COR-L47 (cell line): ENCODE results near the gene TENM3.
"Not testable (repeated sequence)": the region's sequence is repeated elsewhere in the genome, so short reads cannot be mapped to it uniquely, and the experiment has no call there.

Experiments used
- DNase-seq: peaks from one replicate; lab custom pipeline; 2025; lab: John Stamatoyannopoulos, UW

Gene TENM3

DNA sequence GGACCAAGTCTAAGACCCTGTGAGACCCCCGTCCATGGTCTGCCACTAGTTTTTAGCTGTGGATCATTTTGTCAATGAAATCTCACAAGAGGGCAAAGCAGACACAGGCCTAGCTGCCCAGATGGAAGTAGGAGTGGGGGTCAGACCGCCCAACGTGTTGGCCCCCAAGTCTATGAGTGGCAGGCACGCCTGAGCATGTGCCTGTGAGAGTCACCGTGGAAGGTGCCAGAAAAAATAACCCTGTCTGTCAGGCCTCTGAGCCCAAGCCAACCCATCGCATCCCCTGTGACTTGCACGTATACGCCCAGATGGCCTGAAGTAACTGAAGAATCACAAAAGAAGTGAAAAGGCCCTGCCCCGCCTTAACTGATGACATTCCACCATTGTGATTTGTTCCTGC lies 570.9 kb downstream of the TENM3 start:
- DNase-seq, result not testable (repeated sequence)

DNA sequence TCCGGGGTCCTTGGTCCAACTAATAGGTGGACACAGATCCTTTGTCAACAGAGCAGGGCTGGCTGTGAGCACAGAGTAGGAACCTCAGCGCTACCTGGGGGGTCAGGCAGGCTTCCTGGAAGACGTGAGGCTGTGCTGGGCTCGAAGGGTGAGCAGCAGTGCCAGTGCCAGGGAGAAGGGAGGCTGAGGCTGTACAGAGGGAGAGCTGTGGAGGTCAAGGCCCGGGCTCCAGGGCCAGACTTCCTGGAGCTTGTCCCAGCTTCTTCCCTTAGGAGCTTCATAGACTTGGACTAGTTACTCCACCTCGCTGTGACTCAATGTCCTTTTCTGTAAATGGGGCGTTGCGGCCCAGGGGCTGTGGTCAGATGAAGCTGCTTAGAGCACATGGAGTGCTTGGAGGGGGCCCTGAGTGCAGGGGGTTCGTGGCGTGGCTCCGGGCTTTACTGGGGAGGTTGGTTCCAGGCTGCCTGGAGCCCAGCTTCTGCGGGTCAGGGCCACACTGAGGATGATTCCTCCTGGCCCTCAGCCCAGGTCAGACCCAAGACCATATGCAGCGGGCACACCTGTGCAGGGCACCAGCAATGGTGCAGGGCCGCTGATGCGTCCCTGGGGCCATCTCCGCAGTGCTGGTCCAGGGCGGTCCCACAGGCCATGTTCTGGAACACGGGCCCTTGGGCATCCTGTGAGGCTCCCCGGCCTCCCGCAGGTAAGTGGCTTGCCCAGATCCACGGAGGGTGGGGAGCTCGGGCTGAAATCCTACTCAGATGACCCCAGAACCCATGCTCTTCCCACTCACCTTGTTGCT lies 575.9 kb downstream of the TENM3 start:
- no peak for DNase-seq

DNA sequence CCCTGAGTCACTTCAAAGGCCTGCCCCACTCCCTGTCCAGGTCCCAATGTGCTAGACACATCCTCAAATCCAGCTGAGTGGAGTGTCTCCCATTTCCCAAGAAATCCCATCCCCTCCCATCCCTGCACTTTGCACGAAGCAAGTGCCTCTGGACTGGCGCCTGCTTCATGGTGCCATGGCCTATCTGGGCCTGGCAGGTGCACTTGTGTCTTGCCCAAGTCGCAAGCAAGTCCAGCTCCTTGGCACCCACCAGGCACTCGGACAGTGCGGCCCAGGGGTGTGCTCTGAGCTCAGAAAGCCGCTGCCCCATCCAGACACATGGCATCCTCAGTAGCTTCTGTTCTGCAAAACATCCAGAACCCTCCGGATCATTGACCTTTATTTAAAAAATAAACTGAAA lies 576.5 kb downstream of the TENM3 start:
- DNase-seq, result no peak

GRCh38 chr4:182822554-182822953 lies 579.4 kb downstream of the TENM3 start:
- no peak for DNase-seq

DNA sequence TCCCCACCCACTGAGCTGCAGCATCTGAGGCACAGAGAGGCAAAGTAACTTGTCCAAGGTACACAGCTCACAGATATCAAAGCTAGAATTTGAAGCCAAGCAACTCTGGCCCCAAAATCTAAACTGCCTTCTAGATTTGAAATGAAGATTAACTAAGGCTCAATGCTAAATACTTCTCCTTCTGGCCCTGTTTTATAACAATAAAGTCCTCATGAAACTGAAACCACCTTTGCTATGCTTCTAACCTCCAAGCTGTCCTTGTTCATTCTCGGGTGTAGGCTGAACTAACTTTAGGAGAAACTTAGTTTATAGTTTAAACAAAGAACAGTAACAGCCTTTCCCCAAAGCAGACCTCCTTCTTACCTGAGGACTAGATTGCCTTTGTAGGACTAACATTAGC lies 580.4 kb downstream of the TENM3 start:
- no peak for DNase-seq

DNA sequence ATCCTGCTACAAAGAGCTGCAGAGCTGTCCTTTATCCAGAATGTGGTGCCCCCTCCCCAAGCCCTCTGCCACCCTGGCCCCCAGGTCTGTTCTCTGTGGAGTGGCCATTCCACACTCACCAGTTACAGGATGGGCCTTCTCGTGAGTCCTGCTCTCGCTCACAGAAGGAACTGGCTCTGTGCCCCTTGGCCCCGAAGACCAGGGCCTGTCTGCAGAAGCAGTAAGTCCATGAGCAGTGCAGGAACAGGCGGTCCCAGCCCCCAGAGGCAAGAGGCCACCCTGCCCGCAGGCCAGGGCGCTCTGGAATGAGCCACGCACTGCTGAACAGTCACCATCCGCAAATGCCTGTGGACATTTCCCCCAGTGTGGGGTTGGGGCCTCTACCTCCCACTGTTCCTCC lies 581.8 kb downstream of the TENM3 start:
- DNase-seq, result no peak

DNA sequence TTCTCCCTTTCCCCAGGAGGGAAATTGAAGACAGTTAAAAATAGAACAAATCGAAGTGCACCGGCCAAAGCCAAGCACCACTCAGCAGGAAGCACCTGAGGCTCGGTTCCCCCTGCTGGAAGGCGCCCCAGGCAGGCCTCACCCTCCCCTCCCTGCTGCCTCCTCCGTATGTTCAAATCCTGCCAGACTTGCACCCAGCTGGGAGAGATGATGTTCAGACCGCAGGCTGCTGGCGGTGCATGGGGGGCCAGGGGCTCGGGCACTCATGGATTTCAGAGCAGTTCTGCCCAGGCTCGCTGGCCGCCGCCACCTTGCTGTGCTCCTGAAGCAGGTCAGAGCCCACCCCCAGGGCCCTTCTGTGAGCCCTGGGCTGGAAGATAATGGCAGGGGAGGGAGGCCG lies 582.6 kb downstream of the TENM3 start:
- DNase-seq, result no peak

- no peak for DNase-seq
These were observed 583.2 kb downstream of the TENM3 start for GRCh38 chr4:182826391-182826790.

- no peak for DNase-seq
These were observed 584.0 kb downstream of the TENM3 start for GRCh38 chr4:182827166-182827565.

DNA sequence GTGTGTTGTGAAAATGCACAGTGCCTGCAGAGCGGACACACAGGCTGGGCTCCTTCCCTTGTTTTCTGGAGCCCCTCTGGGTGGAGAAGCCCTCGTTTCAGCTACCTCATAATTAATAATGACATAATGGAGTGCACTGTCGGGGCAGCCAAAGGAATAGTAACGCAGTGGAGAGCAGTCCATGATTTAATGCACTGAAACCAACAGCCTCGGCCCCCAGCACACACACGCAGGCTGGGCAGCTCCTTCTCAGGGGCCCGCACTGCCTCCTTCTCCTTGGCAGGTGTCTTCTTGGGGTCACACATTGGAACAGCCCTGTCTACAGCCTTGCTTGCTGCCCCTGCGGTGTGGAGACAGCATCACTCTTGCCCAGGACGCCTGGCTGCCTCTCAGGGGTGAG lies 584.8 kb downstream of the TENM3 start:
- no peak for DNase-seq

- DNase-seq, result no peak
These were observed 585.3 kb downstream of the TENM3 start for GRCh38 chr4:182828360-182829025.

DNA sequence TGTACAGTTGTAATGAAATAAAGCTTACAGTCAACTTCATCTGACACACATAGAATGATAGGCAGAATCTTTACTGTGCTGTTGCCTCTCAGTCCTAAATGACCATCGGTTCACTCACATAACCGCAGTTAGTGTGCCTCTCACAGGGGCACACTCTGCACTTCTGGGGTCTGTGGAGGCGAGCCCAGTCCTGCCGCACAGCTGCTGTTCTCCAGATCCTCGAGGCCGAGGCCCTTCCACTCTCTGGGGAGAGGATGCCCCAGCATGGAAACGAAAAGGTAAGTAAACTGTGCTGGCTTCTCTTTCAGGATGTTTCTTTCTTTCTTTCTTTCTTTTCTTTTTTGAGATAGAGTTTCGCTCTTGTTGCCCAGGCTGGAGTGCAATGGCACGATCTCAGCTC lies 586.0 kb downstream of the TENM3 start:
- DNase-seq, result no peak

DNA sequence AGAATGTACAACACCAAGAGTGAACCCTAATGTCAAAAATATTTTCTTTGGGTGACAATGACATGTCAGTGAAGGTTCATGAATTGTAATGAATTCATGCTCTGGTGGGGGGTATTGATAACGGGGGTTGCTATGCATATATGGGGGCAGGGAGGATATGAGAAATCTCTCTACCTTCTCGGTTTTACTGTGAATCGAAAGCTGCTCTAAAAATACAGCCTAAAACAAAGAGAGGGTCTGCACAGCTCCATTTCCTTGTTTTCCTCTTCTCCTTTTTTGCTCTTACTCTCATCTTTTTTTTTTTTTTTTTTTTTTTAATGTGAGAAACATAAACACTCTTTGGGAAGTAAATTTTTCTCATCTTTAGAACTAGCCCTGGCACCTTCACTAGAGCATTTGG lies 588.2 kb downstream of the TENM3 start:
- DNase-seq, result no peak

GRCh38 chr4:182832352-182833120 lies 589.3 kb downstream of the TENM3 start:
- no peak for DNase-seq

- no peak for DNase-seq
These were observed 592.0 kb downstream of the TENM3 start for GRCh38 chr4:182835006-182835740.

- no peak for DNase-seq
These were observed 594.6 kb downstream of the TENM3 start for GRCh38 chr4:182837831-182838230.

DNA sequence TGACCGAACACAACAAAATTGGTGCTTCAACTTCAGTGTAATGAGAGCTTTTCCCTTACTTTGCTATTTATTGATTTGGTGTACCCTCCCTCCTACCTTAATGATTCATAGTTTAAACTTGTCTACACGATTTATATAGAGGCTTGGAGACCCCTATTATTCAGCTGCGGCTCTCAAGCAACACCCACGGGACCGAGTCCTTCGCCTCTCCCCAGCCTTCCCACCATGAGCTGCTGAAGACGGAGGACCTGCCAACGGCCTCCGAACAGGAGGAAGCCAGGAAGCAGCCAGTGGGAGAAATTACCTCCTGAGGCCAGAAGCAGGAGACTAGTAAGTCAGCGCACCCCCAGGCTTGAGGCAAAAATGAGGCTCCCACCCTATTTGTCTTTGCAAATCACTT lies 595.3 kb downstream of the TENM3 start:
- DNase-seq, result no peak

DNA sequence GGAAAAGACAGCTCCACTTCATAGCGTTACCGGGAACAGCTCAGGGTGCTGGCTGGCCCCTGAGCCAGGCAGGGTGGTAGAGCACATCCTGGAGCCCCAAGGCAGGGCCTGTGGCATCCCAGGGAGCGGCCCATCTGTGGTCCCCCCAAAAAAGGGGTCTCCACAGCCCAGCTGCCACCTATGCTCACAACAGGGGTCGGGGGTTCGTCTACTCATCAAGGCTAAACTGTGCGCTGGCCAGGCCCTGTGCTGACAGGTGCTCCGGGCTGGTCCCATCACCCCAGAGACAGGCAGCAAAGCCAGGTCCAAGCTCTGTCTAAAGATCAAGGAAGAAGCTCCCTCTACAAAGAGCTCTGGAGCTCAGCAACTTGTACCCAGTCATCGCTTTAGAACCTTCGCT lies 596.1 kb downstream of the TENM3 start:
- DNase-seq, result no peak

- no peak for DNase-seq
These were observed 596.9 kb downstream of the TENM3 start for GRCh38 chr4:182840108-182840507.

- DNase-seq, result no peak
These were observed 599.0 kb downstream of the TENM3 start for GRCh38 chr4:182842104-182842600.

DNA sequence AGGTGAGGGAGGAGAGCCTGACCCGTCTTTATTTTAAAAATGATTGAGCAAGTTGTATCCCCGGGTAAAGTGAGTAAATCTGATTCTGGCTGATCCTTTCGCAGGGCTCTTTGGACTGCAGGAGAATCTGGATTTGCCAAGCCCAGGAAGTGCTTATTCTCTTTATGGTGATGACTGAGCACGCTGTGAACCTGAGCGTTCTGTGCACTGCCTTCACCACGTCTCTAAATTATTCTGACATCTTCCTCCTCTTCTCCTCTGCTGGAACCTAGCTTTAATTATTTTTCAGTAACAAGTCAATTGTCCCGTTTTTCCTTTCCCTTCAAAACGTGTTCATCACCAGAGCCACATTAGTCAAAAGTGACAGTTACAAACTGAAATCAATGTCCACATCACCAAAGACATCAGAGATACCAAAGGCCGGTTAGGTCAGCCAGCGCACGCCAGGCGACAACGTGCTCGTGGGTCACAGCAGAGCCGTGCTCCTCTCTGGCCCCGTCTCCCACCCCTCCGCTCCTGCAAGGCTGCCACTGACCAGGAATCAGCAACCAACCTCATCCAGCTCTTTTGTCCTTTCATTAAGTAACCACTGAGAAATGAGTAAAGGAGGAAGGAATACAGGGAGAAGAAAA lies 599.7 kb downstream of the TENM3 start:
- no peak for DNase-seq
